Measurements from ENCODE around the gene RUNX3.

DNA sequence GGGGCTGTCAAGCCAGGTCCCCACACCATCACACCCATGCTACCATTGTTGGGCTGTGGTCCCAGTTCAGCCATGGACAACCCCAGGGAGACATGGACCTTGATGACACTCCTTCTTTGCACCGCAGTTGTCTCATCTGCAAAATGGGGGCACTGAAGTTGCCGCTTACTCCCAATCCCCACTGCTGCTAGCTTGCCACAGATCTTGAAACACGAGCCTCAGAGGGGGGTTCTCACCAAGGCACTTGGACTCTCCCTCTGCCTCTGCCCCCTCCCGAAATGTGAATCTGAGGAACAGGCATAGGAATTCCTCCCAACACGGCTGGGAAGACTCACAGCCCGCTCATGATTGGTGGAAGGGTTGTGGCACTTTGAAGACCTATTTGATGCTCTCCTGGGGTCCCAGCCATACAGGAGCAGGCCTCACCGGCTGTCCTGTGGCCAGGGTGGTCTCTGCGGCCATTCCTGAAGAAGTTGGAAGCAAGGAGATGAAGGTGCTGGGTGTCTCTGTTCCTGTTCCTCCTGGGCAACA is 31.1 kb downstream of the RUNX3 start:
- TF ChIP-seq, protein P1, sequence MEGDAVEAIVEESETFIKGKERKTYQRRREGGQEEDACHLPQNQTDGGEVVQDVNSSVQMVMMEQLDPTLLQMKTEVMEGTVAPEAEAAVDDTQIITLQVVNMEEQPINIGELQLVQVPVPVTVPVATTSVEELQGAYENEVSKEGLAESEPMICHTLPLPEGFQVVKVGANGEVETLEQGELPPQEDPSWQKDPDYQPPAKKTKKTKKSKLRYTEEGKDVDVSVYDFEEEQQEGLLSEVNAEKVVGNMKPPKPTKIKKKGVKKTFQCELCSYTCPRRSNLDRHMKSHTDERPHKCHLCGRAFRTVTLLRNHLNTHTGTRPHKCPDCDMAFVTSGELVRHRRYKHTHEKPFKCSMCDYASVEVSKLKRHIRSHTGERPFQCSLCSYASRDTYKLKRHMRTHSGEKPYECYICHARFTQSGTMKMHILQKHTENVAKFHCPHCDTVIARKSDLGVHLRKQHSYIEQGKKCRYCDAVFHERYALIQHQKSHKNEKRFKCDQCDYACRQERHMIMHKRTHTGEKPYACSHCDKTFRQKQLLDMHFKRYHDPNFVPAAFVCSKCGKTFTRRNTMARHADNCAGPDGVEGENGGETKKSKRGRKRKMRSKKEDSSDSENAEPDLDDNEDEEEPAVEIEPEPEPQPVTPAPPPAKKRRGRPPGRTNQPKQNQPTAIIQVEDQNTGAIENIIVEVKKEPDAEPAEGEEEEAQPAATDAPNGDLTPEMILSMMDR (conservative IDR thresholded peaks at IDR 0.05; ENCODE audit: low read length): no peak
- no peak for TF ChIP-seq EZH2phosphoT487 (IDR thresholded peaks at IDR 0.05; ENCODE audit: borderline replicate concordance)
